ENCODE data around the gene IL2RA. TPM values are rescaled to one million over a fixed set of nuclear protein-coding genes. Genes with fewer than 3 reads are reported as not detected.

IL2RA gene
- total RNA-seq, 4 donors from 2014 or later: 0.15 to 0.28 TPM; not detected in 2

- intact Hi-C loops (cut with DNase I; ENCODE audit: low total_unique reads): no loop called here
- no peaks in the 10 kb centered on the region for H3K36me3 ChIP-seq
- H3K4me1 ChIP-seq: no peaks in the 10 kb centered on the region
- no peaks in the 10 kb centered on the region for H3K9me3 ChIP-seq
- no peak for DNase-seq
- H3K4me3 ChIP-seq: no peak overlapping the region
- H3K27ac ChIP-seq: no peak overlapping the region
- H3K27me3 ChIP-seq: no peaks in the 10 kb centered on the region
- TF ChIP-seq CTCF (IDR thresholded peaks at IDR 0.05): no peak
- no peak for TF ChIP-seq POLR2A (IDR thresholded peaks at IDR 0.05)
Observed at GRCh38 chr10:5981529-5981928, 80.6 kb downstream of the IL2RA start.

- TF ChIP-seq CTCF (IDR thresholded peaks at IDR 0.05) (peak in 1 of 4 experiments; percentile 0), POLR2A (IDR thresholded peaks at IDR 0.05) (no peak)
- no peaks in the 10 kb centered on the region for H3K27me3 ChIP-seq
- intact Hi-C loops (cut with DNase I; ENCODE audit: low total_unique reads): no loop called here
- no peaks in the 10 kb centered on the region for H3K36me3 ChIP-seq
- no peaks in the 10 kb centered on the region for H3K4me1 ChIP-seq
- peak overlapping the region; percentile 79 to 82 for H3K4me3 ChIP-seq
- peak in 1 of 2 donors; percentile 36 for DNase-seq
- no peaks in the 10 kb centered on the region for H3K9me3 ChIP-seq
- peak overlapping the region; percentile 96 to 98 for H3K27ac ChIP-seq
Observed at GRCh38 chr10:5978230-5978489, 84.0 kb downstream of the IL2RA start.

- H3K27me3 ChIP-seq: no peaks in the 10 kb centered on the region
- intact Hi-C loops (cut with DNase I; ENCODE audit: low total_unique reads): no loop called here
- no peaks in the 10 kb centered on the region for H3K4me1 ChIP-seq
Observed at GRCh38 chr10:5977471-5978229, 84.5 kb downstream of the IL2RA start, which contains the start of gene IL15RA. Gene IL15RA, minus strand, starts transcription at chr10:5977543. Its CDS starts 51 bp downstream, at chr10:5977492.

GRCh38 chr10:5976512-5977470, 85.4 kb downstream of the IL2RA start:
- DNase-seq: peak; percentile 50 to 66
- intact Hi-C loops (cut with DNase I; ENCODE audit: low total_unique reads): no loop called here
- H3K4me1 ChIP-seq: no peaks in the 10 kb centered on the region
- H3K36me3 ChIP-seq: no peaks in the 10 kb centered on the region
- H3K27me3 ChIP-seq: no peaks in the 10 kb centered on the region
- no peaks in the 10 kb centered on the region for H3K9me3 ChIP-seq
- TF ChIP-seq POLR2A (IDR thresholded peaks at IDR 0.05): no peak
- TF ChIP-seq CTCF (IDR thresholded peaks at IDR 0.05): peak in 2 of 4 experiments; percentile 1 to 14
- H3K27ac ChIP-seq: peak overlapping the region; percentile 96 to 98
- peak overlapping the region; percentile 79 to 82 for H3K4me3 ChIP-seq

More at GRCh38 chr10:5977471-5978229, 84.5 kb downstream of the IL2RA start, which contains the start of gene IL15RA:
- Histone ChIP-seq H3K36me3 (no peaks in the 10 kb centered on the region), H3K4me3 (peak within 1 kb of the TSS; percentile 79 to 82), H3K27ac (peak within 1 kb of the TSS; percentile 96 to 98), H3K9me3 (no peaks in the 10 kb centered on the region)
- TF ChIP-seq CTCF (IDR thresholded peaks at IDR 0.05): peak in 3 of 4 experiments; percentile 32 to 43 (median 35)
- TF ChIP-seq POLR2A (IDR thresholded peaks at IDR 0.05): peak; percentile 32 to 54
- peak; percentile 73 to 78 for DNase-seq
